Activated naive CD8-positive, alpha-beta T cell (primary cell): ENCODE results near the gene TP53I13.

Experiments
- H3K27ac Mint-ChIP-seq: one replicate; pipeline ENCODE4 v1.8.0; 2021; ENCODE audit warnings: mixed read lengths
- H3K27me3 Mint-ChIP-seq: one replicate; pipeline ENCODE4 v1.8.0; 2021; ENCODE audit warnings: mixed read lengths
- H3K36me3 Mint-ChIP-seq: one replicate; pipeline ENCODE4 v1.8.0; 2021; ENCODE audit warnings: mixed read lengths
- H3K4me1 Mint-ChIP-seq: one replicate; pipeline ENCODE4 v1.8.0; 2021; ENCODE audit warnings: low read depth, mixed read lengths
- H3K4me3 Mint-ChIP-seq: one replicate; pipeline ENCODE4 v1.8.0; 2021; ENCODE audit warnings: mild to moderate bottlenecking, mixed read lengths
- H3K9me3 Mint-ChIP-seq: one replicate; pipeline ENCODE4 v1.8.0; 2021; ENCODE audit warnings: low read depth, mixed read lengths

TP53I13 gene

DNA sequence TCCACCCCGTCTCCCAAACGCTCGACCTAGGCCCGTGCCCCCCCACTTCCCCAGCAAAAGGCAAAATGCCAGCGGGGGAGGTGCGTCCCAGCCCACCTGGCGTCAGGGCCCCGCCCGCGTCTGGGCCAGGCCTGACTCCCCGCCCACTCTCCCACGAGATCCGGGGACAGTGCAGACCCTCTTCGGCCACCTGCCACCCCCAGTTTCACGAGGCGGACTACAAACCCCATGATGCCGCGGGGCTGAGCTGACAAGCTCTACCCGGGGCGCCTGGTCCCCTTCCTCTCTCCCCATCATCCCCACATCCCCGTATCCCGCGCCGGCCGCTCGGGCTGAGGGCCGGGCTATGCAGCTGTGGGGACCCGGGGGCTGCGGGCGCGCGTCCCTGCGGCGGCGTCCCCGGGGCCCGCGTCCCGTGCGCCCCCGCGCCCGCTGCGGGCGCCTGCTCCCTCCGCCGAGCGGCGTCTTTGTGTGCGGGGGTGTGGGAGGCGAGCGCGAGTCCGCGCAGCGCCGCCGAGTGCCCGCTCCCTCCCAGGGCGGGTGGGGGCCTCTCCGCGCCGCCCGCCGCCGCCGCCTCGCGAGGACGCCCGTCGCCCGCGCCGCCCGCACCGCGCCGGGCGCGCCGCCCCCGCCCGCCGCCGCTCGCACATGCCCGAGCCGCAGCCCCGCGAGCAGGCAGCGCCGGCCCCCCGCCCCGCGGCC, 24.5 kb downstream of the TP53I13 start, which contains the start of gene ANKRD13B:
TSS of gene ANKRD13B (plus strand) at position 283 of the 702 bp plus-strand sequence. CDS start 490 bp downstream, outside the sequence.
- no peaks in the 10 kb centered on the region for H3K9me3 Mint-ChIP-seq
- H3K27ac Mint-ChIP-seq = no peak within 1 kb of the TSS
- peak within 1 kb of the TSS; percentile 90 for H3K4me3 Mint-ChIP-seq
- no peaks in the 10 kb centered on the region for H3K36me3 Mint-ChIP-seq
- H3K4me1 Mint-ChIP-seq = peaks cover 40% of the 10 kb centered on the region
- no peaks in the 10 kb centered on the region for H3K27me3 Mint-ChIP-seq

DNA sequence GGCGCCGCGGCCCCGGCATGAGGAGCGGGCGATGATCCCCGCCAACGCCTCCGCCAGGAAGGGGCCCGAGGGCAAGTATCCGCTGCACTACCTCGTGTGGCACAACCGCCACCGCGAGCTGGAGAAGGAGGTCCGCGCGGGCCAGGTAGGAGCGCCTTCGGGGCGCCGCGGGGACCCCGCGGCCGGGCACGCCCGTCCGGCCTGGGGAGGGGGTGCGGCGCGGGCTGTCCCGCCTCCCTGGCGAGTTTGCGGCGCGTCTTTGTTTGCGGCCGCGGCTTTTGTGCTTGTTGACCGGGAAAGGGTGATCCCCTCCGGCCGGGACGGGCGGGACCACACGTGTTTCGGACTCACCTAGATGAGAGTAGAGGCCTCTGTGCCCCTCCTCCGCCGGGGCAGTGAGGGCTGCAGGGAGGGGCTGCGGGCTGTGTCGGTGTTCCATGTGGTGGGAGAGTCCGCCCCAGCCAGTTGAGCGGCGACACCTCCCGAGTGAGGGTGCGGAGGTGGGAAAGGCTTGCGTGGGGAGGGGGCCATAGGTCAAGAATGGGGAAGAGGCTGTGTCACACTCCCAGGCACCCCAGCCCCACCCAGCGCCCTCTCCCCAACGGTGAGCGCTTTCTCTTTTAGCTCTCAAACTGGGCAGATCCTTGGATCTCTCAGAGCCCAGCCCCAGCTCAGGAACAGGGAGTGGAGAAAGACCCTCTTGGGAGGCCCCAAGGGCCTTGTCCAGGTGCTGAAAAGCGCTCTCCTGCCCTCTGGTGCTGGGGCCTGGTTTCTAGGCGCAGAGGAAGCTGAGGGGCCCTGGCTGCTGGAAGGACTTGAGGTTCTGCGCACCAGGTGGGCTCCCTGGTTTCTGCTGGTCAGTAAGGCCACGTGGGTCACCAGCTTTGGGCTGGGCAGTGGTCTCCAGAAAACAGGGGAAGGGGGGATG, 25.4 kb downstream of the TP53I13 start:
- Mint-ChIP-seq H3K9me3 (no peaks in the 10 kb centered on the region), H3K4me1 (peaks cover 37% of the 10 kb centered on the region), H3K36me3 (no peaks in the 10 kb centered on the region), H3K27ac (no peak overlapping the region), H3K27me3 (no peaks in the 10 kb centered on the region), H3K4me3 (peak overlapping the region; percentile 79)

DNA sequence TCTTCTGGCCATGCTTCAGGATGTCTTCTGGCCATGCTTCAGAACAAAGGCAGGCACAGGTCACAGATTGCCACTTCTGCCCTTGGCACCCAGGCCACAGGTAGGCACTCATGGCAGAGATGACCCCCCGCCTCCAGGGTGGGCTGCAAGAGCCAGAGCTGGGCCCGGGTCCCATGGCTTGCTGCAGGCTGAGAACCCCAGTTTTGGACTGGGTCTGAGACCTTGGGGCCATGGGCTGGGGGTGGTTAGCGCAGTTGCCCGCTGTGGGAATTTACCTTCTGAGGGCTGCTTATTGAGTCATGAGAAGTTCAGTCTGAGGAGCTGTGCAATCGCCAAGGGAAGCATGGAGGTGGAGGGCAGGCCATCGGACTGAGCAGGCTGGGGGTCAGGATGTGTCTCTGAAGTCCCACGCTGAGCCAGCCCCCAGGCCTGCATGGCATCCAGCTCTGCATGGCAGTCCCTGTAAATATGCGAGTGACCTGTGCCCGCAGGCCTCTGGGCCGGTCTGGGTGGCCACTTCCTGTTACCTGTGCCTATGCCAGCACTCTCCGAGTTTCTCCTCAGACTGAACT, 26.1 kb downstream of the TP53I13 start:
- H3K36me3 Mint-ChIP-seq = no peaks in the 10 kb centered on the region
- no peaks in the 10 kb centered on the region for H3K9me3 Mint-ChIP-seq
- H3K4me3 Mint-ChIP-seq = peak overlapping the region; percentile 79
- peaks cover 37% of the 10 kb centered on the region for H3K4me1 Mint-ChIP-seq
- H3K27ac Mint-ChIP-seq = no peak overlapping the region
- no peaks in the 10 kb centered on the region for H3K27me3 Mint-ChIP-seq

DNA sequence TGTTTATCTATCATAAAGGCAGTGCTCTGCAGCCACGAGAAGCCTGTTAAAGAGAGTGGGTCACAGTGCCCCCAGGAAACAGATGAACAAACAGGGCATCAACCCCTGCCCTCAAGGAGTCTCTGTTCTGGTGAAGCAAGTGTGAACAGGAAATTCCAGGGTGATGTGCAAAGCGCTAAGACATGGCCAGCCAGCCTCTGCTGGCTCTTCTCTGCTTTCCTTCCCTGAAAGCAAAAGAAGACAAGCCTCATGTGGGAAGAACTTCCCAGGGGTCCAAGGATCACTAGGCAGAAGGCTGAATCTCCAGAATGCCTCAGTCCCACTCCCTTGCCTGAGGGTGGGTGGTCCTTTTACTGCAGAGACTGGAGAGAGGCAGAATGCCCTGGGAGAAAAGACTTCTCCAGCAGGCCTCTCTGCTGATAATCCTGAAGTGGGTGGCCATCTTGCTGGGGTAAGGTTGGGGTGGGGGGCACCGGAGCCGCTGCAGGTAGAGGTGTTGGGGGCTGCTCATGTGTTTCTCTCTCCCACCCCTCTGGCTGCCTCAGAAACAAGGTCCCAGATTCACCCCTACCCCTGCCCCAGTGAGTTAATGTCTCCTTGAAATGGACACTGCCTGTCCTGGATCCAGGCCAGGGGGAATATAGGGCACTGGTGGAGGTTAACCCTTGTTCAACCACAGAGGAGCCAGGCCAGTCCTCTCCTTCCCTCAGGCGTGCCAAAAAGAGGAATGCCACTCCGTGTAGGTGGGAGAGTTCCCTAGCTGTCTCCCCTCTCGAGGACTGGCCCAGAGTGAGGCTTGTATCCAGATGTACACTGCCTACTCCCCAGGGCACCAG, 26.8 kb downstream of the TP53I13 start:
- H3K27ac Mint-ChIP-seq = no peak overlapping the region
- H3K36me3 Mint-ChIP-seq = no peaks in the 10 kb centered on the region
- H3K4me3 Mint-ChIP-seq = peak overlapping the region; percentile 79
- H3K9me3 Mint-ChIP-seq = no peaks in the 10 kb centered on the region
- H3K27me3 Mint-ChIP-seq = no peaks in the 10 kb centered on the region
- H3K4me1 Mint-ChIP-seq = peaks cover 32% of the 10 kb centered on the region

DNA sequence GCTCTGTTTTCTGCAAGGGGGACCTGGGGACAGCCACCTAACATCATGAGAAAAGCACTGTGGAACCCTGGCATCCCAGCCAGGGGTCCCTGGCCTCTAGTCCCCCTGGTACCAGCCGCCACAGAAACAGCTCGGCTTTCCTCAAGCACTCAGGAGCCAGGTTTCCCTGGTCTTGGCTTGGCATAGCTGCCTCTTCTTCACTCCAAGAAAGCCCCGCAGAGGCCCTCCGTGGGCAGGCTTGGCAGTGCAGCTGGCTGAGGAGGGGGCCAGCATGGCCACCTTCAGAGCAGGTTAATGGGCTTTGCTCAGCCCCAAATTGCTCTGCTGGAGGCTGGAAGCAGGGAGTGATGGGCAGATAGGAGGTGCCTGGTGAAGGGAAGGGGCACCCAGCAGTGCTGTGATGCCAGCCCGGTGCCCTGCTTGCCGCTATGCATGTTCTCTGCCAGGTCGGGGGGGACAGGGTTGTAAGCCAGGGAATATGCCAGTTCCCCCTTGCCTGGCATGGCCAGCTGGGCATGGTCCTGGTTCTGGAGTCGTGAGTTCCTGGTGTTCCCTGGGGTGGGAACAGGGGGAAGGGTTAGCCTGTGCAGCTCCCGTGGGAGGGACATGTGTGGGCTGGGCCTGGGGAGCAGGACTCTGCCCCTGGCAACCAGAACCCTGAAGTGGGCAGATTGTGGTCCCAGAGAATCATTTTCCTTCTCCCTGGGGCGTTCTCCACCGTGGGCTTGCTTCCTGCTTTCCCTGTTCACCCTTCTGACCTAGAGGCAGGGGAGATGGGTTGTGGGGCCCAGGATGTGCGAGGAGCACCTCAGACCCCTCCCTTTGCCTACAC, 27.7 kb downstream of the TP53I13 start:
- H3K36me3 Mint-ChIP-seq = no peaks in the 10 kb centered on the region
- H3K9me3 Mint-ChIP-seq = no peaks in the 10 kb centered on the region
- H3K4me1 Mint-ChIP-seq = peaks cover 25% of the 10 kb centered on the region
- no peaks in the 10 kb centered on the region for H3K27me3 Mint-ChIP-seq
- H3K27ac Mint-ChIP-seq = no peak overlapping the region
- H3K4me3 Mint-ChIP-seq = no peak overlapping the region

DNA sequence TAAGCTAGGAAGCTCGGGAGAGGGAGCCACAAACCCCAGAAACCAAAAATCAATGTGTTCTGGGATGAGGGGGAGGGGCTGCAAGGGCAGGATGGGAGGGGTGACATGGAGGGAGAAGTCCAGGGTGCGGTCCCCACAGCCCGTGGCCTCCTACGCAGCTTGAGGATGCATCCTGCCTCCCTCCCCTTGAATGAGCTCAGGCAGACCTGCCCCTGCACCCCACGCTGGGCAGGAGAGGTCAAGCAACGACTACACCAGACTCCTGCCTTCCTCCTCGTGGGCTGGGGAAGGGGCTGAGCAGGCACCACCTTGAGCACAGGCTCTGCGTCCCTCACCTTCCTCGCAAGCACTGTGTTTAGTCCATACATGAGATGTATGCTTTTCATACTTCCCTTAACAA, 28.3 kb downstream of the TP53I13 start:
- Mint-ChIP-seq H3K27ac (no peak overlapping the region), H3K4me3 (no peak overlapping the region), H3K4me1 (peaks cover 20% of the 10 kb centered on the region), H3K9me3 (no peaks in the 10 kb centered on the region), H3K27me3 (no peaks in the 10 kb centered on the region), H3K36me3 (no peaks in the 10 kb centered on the region)

DNA sequence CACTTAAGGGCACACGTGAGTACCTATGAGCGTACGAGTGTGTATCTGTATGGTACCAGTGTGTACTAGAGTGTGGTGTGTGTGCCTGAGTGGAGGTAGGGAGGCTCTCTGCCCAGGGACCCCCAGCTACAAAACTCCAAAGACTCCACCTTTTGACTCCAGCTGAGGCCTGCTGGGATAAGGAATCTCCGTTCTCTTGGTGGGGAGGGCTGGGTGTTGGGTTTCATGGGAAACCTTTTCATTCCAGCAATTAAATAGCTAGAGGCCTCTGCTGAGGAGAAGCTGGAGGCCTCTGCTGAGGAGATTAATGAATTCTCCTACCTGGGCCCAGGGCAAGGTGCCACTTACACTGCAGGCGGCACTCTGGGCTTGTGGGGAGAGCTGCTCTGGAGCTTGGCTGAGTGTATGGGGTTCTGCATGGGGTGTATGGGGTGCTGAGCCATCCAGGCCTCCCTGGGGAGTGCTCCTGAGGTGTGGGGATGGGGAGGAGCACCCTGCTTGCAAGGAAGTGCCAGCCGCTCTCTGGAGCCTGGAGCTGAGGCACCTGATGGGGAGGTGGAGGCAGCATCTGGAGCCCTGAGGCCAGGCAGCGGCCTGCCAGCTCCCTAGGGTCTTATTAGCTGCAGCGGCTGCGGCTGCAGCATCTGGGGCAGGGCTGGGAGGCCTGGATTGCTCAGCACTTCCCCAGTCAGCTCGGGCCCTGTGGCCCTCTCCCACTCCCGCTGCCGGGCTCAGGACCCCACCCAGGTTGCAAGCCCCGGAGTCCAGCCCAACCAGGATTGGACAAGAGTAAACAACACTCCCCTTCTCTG, 29.1 kb downstream of the TP53I13 start:
- Mint-ChIP-seq H3K27me3 (no peaks in the 10 kb centered on the region), H3K4me1 (peaks cover 12% of the 10 kb centered on the region), H3K36me3 (no peaks in the 10 kb centered on the region), H3K9me3 (no peaks in the 10 kb centered on the region), H3K4me3 (no peak overlapping the region), H3K27ac (no peak overlapping the region)

DNA sequence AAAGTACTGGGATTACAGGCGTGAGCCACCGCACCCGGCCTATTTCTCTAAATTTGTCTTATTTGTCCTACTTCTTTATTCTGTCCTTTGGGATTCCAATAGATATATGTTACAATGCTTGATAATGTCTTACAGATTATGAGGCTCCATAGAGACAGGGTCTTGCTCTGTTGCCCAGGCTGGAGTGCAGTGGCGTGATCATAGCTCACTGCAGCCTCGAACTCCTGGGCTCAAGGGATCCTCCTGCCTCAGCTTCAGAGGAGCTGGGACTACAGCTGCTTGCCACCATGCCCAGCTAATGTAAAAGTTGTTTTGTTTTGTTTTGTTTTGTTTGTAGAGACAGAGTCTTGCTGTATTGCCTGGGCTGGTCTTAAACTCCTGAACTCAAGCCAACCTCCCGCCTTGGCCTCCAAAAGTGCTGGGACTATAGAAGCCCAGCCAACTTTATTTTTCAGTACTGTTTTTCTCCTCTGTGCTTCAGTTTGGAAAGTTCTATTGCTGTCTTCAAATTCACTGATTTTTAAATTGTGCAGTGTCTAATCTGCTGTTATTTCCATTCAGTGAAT, 34.7 kb downstream of the TP53I13 start:
- no peaks in the 10 kb centered on the region for H3K4me1 Mint-ChIP-seq
- no peaks in the 10 kb centered on the region for H3K9me3 Mint-ChIP-seq
- H3K27me3 Mint-ChIP-seq = no peaks in the 10 kb centered on the region
- H3K4me3 Mint-ChIP-seq = no peak overlapping the region
- H3K27ac Mint-ChIP-seq = no peak overlapping the region
- H3K36me3 Mint-ChIP-seq = no peaks in the 10 kb centered on the region

DNA sequence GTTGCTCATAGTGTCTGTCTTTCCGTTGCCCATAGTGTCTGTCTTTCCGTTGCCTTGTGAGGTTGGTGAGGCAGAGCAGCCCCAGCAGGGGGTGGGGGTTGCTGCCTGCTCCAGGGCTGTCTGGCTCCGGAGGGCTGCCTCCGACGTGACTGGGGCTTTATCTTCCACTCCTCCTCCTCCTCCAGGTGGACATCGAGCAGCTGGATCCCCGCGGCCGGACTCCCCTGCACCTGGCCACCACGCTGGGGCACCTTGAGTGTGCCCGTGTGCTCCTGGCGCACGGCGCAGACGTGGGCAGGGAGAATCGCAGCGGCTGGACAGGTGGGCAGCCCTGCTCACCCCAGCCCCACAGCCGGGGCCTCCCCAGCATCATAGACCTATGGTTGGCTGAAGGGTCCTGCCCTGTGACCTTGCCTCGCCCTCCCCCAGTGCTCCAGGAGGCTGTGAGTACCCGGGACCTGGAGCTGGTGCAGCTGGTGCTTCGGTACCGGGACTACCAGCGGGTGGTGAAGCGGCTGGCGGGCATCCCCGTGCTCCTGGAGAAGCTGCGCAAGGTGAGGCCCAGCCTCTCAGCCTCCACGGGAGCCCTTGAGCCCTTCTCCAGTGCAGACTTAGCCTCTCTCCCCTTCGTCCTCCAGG, 39.2 kb downstream of the TP53I13 start:
- Mint-ChIP-seq H3K9me3 (no peaks in the 10 kb centered on the region), H3K27me3 (no peaks in the 10 kb centered on the region), H3K4me3 (no peak overlapping the region), H3K27ac (no peak overlapping the region), H3K36me3 (no peaks in the 10 kb centered on the region), H3K4me1 (no peaks in the 10 kb centered on the region)

DNA sequence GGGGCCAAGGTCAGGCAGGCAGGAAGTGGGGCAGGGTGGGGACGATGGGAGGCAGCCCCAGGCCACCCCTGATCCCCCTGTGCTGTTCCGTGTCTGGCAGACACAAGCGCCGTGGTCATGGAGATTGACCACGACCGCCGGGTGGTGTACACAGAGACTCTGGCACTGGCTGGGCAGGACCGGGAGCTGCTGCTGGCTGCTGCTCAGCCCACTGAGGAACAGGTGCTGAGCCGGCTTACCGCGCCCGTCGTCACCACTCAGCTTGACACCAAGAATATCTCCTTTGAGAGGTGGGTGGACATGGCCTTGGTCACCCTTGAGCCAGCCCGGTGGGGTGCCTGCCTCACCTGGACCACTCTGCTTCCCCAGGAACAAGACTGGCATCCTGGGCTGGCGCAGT, 40.5 kb downstream of the TP53I13 start:
- H3K4me1 Mint-ChIP-seq = peaks cover 3% of the 10 kb centered on the region
- H3K27me3 Mint-ChIP-seq = no peaks in the 10 kb centered on the region
- H3K9me3 Mint-ChIP-seq = no peaks in the 10 kb centered on the region
- H3K36me3 Mint-ChIP-seq = no peaks in the 10 kb centered on the region
- H3K4me3 Mint-ChIP-seq = no peak overlapping the region
- no peak overlapping the region for H3K27ac Mint-ChIP-seq

DNA sequence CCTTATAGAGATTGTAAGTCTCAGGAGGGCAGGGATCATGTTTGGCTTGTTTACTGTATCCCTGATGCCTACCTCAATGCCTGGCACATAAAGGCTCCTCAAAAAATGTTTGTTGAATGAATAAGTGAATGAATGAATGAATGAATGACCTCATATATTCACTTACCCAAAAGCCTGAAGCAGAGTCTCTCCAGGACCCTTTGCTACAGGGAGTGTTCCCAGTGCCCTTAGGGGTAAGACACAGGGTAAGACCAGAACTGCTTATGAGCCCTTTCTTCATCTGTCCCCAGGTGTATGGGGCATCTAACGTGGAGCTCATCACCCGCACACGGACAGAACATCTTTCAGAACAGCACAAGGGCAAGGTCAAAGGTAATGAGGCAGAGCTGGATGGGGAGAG, 41.9 kb downstream of the TP53I13 start:
- Mint-ChIP-seq H3K4me3 (no peak overlapping the region), H3K9me3 (no peaks in the 10 kb centered on the region), H3K27ac (no peak overlapping the region), H3K36me3 (no peaks in the 10 kb centered on the region), H3K4me1 (peaks cover 16% of the 10 kb centered on the region), H3K27me3 (no peaks in the 10 kb centered on the region)

DNA sequence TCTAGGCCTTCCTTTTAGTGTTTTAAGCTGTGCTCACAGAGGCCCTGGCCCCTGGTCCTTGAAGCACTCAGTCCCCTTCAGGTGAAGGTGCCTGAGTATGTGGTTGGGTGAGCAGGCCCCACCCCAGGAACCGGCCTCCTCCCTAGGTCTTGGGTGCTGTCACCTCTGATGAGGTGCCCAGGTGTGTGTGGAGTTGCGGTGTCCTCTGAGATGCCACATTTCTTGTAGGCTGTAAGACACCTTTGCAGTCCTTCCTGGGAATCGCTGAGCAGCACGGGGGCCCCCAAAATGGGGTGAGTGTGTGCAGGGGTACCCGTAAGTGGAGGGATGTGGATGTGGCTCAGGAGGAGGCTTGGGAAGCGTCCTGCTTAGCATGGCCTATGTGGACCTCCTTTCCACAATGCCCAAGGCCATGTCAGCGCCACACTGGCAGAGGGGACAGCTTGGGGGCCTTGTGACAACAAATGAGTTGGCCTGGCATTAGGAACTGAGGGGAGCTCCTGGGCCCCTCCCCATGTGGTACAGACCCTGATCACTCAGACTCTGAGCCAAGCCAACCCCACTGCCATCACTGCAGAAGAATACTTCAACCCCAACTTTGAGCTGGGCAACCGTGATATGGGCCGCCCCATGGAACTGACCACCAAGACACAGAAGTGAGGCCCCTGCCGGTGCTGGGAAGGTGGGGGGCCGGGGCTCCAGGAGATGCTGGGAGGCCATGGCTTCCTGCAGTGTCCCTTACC, 43.0 kb downstream of the TP53I13 start:
- no peak overlapping the region for H3K4me3 Mint-ChIP-seq
- no peak overlapping the region for H3K27ac Mint-ChIP-seq
- H3K36me3 Mint-ChIP-seq = no peaks in the 10 kb centered on the region
- H3K9me3 Mint-ChIP-seq = no peaks in the 10 kb centered on the region
- H3K4me1 Mint-ChIP-seq = peaks cover 22% of the 10 kb centered on the region
- no peaks in the 10 kb centered on the region for H3K27me3 Mint-ChIP-seq
